SK-N-SH treated with all-trans-retinoic acid at 6 μM for 48 hours (cell line): ENCODE data around the gene ANKHD1.

Experiments used
- ATAC-seq: fragments of 200-7000 bp; cut with Tn5 transposase; 3 replicates; pipeline ENCODE4 v1.9.1; 2020; ENCODE audit warnings: mild to moderate bottlenecking, moderate library complexity
- BACH2 ChIP-seq: fragments of 250-450 bp; sonication (Bioruptor Pico); IDR thresholded peaks from 2 replicates; pipeline ENCODE4 v1.9.0; 2021; ENCODE audit warnings: mild to moderate bottlenecking, borderline replicate concordance
- CSDC2 ChIP-seq: fragments of 250-450 bp; sonication (Bioruptor Pico); IDR thresholded peaks from 2 replicates; pipeline ENCODE4 v1.5.0; 2020; ENCODE audit warnings: mild to moderate bottlenecking, moderate library complexity
- ESRRG ChIP-seq: fragments of 250-450 bp; sonication (Bioruptor Pico); IDR thresholded peaks from 2 replicates; pipeline ENCODE4 v1.6.1; 2021; ENCODE audit warnings: mild to moderate bottlenecking
- GLIS3 ChIP-seq: fragments of 250-450 bp; sonication (Bioruptor Pico); IDR thresholded peaks from 2 replicates; pipeline ENCODE4 v1.5.0; 2020; ENCODE audit warnings: mild to moderate bottlenecking, moderate library complexity
- OSR1 ChIP-seq: fragments of 250-450 bp; sonication (Bioruptor Pico); IDR thresholded peaks from 2 replicates; pipeline ENCODE4 v1.8.0; 2022; ENCODE audit warnings: moderate library complexity, mild to moderate bottlenecking, inconsistent platforms
- PPARA ChIP-seq: fragments of 250-450 bp; sonication (Bioruptor Pico); IDR thresholded peaks from 2 replicates; pipeline ENCODE4 v1.5.0; 2020; ENCODE audit warnings: mild to moderate bottlenecking, borderline replicate concordance
- RARB ChIP-seq: fragments of 250-450 bp; sonication (Bioruptor Pico); IDR thresholded peaks from 2 replicates; pipeline ENCODE4 v1.8.0; 2021; ENCODE audit warnings: mild to moderate bottlenecking, moderate library complexity
- SNAI2 ChIP-seq: fragments of 250-450 bp; sonication (Bioruptor Pico); IDR thresholded peaks from 2 replicates; pipeline ENCODE4 v1.5.0; 2020; ENCODE audit warnings: mild to moderate bottlenecking, moderate library complexity
- TCF4 ChIP-seq: fragments of 250-450 bp; sonication (Bioruptor Pico); IDR thresholded peaks from 2 replicates; pipeline ENCODE4 v1.8.0; 2021; ENCODE audit warnings: mild to moderate bottlenecking, moderate library complexity, borderline replicate concordance
- TOX ChIP-seq: fragments of 250-450 bp; sonication (Bioruptor Pico); IDR thresholded peaks from 2 replicates; pipeline ENCODE4 v1.8.0; 2021; ENCODE audit warnings: mild to moderate bottlenecking, moderate library complexity, borderline replicate concordance
- ZC3H10 ChIP-seq: fragments of 250-450 bp; sonication (Bioruptor Pico); IDR thresholded peaks from 2 replicates; pipeline ENCODE4 v1.5.1; 2021; ENCODE audit warnings: mild to moderate bottlenecking, moderate library complexity
- ZFP30 ChIP-seq: fragments of 450-650 bp; formaldehyde crosslinking; IDR thresholded peaks from 2 replicates; pipeline ENCODE4 v1.5.0; 2022; ENCODE audit warnings: mild to moderate bottlenecking, moderate library complexity
- ZNF565 ChIP-seq: fragments of 450-650 bp; formaldehyde crosslinking; conservative IDR thresholded peaks from 2 replicates; pipeline ENCODE4 v1.5.0; 2020; ENCODE audit warnings: low read depth, mild to moderate bottlenecking, moderate library complexity
- ZNF8 ChIP-seq: fragments of 450-650 bp; formaldehyde crosslinking; IDR thresholded peaks from 2 replicates; pipeline ENCODE4 v1.5.0; 2020; ENCODE audit warnings: mild to moderate bottlenecking, moderate library complexity
- TF ChIP-seq, protein P1 (sequence below): fragments of 250-450 bp; sonication (Bioruptor Pico); IDR thresholded peaks from 2 replicates; pipeline ENCODE4 v1.5.1; 2021; ENCODE audit warnings: mild to moderate bottlenecking, moderate library complexity
- TF ChIP-seq, protein P2 (sequence below): fragments of 250-450 bp; sonication (Bioruptor Pico); IDR thresholded peaks from 2 replicates; pipeline ENCODE4 v1.5.1; 2020; ENCODE audit warnings: low read depth, mild to moderate bottlenecking, moderate library complexity
- TF ChIP-seq, protein P3 (sequence below): fragments of 250-450 bp; sonication (Bioruptor Pico); IDR thresholded peaks from 2 replicates; pipeline ENCODE4 v1.8.0; 2020; ENCODE audit warnings: mild to moderate bottlenecking, moderate library complexity, borderline replicate concordance
- TF ChIP-seq, protein P4 (sequence below): fragments of 250-450 bp; sonication (Bioruptor Pico); IDR thresholded peaks from 2 replicates; pipeline ENCODE4 v1.8.0; 2021; ENCODE audit warnings: low read depth, mild to moderate bottlenecking, moderate library complexity, borderline replicate concordance

The ANKHD1 gene

DNA sequence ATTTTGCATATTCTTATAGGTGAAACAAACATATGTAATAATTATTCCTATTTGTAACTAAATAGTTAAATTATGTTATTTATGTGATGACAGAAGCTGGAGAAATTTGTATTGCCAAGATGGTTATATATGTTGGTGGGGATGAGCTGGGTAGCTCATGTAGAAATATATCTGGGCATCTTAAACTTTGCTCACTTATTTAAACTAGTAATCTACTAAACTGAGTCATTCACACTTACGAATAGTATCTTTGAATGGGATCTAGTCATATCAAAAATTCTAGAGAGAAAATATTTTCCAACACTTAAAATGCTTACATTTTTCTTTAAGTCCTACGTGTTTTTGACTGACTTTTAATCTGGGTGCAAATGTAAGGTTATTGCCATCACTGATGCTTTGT, 101.2 kb downstream of the ANKHD1 start (continued):
- TF ChIP-seq TOX (CRISPR knock-in tag): no peak

DNA sequence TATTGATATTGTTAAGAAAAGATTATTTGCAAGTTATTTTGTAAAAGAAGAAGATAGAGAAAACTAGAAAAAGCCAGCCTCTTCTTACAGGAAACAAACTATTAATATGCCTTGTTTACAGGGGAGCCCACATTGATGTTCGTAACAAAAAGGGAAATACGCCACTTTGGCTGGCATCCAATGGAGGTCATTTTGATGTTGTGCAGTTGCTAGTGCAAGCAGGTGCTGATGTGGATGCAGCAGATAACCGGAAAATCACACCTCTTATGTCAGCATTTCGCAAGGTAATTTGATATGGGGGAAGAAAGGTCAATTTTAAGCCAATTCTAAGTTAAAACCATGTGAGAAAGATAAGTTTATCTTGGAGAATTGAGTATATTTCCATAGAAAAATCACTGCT, 108.3 kb downstream of the ANKHD1 start:
- no peak for ATAC-seq

DNA sequence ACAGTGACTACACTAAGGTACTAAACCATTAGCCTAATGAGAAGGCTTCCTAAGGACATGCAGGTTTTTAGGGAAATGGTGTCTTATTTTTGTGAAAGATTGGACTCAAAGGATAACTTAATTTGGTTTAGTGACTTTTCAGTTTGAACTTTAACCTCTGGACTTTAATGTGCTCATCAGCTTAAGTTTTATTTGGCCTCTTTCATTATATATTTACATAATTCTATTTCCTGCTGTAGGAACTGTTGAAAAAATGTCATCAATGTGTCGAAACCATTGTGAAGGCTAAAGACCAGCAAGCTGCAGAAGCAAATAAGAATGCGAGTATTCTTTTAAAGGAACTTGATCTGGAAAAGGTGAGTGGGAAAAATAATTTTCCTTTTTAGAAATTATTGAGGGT, 111.5 kb downstream of the ANKHD1 start:
- TF ChIP-seq, protein P1, sequence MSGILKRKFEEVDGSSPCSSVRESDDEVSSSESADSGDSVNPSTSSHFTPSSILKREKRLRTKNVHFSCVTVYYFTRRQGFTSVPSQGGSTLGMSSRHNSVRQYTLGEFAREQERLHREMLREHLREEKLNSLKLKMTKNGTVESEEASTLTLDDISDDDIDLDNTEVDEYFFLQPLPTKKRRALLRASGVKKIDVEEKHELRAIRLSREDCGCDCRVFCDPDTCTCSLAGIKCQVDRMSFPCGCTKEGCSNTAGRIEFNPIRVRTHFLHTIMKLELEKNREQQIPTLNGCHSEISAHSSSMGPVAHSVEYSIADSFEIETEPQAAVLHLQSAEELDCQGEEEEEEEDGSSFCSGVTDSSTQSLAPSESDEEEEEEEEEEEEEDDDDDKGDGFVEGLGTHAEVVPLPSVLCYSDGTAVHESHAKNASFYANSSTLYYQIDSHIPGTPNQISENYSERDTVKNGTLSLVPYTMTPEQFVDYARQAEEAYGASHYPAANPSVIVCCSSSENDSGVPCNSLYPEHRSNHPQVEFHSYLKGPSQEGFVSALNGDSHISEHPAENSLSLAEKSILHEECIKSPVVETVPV (CRISPR knock-in tag): no peak
- no peak for ATAC-seq

More for the DNA sequence above, 108.3 kb downstream of the ANKHD1 start:
- TF ChIP-seq TCF4 (CRISPR knock-in tag): no peak
- TF ChIP-seq ZC3H10: no peak
- no peak for TF ChIP-seq TOX (CRISPR knock-in tag)
- TF ChIP-seq CSDC2 (CRISPR knock-in tag): no peak
- TF ChIP-seq, protein P2, sequence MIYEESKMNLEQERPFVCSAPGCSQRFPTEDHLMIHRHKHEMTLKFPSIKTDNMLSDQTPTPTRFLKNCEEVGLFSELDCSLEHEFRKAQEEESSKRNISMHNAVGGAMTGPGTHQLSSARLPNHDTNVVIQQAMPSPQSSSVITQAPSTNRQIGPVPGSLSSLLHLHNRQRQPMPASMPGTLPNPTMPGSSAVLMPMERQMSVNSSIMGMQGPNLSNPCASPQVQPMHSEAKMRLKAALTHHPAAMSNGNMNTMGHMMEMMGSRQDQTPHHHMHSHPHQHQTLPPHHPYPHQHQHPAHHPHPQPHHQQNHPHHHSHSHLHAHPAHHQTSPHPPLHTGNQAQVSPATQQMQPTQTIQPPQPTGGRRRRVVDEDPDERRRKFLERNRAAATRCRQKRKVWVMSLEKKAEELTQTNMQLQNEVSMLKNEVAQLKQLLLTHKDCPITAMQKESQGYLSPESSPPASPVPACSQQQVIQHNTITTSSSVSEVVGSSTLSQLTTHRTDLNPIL (CRISPR knock-in tag): no peak
- no peak for TF ChIP-seq PPARA
- TF ChIP-seq, all 23 proteins: peak for 0

DNA sequence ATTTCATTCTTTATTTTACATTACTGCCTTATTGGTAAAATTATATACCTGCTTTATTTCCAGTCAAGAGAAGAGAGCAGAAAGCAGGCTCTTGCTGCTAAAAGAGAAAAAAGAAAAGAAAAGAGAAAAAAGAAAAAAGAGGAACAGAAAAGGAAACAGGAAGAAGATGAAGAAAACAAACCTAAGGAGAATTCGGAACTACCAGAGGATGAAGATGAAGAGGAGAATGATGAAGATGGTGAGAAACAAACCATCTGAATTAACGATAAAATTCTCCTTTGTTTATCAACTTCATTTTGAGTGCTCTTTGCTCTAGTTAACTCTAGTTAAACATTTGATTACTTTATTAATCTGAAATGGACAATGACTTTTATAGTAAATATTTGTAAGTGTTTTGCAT, 122.4 kb downstream of the ANKHD1 start:
- no peak for ATAC-seq
- TF ChIP-seq, protein P3, sequence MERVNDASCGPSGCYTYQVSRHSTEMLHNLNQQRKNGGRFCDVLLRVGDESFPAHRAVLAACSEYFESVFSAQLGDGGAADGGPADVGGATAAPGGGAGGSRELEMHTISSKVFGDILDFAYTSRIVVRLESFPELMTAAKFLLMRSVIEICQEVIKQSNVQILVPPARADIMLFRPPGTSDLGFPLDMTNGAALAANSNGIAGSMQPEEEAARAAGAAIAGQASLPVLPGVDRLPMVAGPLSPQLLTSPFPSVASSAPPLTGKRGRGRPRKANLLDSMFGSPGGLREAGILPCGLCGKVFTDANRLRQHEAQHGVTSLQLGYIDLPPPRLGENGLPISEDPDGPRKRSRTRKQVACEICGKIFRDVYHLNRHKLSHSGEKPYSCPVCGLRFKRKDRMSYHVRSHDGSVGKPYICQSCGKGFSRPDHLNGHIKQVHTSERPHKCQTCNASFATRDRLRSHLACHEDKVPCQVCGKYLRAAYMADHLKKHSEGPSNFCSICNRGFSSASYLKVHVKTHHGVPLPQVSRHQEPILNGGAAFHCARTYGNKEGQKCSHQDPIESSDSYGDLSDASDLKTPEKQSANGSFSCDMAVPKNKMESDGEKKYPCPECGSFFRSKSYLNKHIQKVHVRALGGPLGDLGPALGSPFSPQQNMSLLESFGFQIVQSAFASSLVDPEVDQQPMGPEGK (CRISPR knock-in tag): no peak
- no peak for TF ChIP-seq ZNF8
- TF ChIP-seq SNAI2 (CRISPR knock-in tag): no peak
- no peak for TF ChIP-seq OSR1 (CRISPR knock-in tag)
- TF ChIP-seq PPARA: no peak
- TF ChIP-seq, protein P1 (CRISPR knock-in tag): no peak
- TF ChIP-seq, protein P2 (CRISPR knock-in tag): no peak
- TF ChIP-seq BACH2 (CRISPR knock-in tag): no peak
- no peak for TF ChIP-seq ZFP30 (CRISPR knock-in tag)

DNA sequence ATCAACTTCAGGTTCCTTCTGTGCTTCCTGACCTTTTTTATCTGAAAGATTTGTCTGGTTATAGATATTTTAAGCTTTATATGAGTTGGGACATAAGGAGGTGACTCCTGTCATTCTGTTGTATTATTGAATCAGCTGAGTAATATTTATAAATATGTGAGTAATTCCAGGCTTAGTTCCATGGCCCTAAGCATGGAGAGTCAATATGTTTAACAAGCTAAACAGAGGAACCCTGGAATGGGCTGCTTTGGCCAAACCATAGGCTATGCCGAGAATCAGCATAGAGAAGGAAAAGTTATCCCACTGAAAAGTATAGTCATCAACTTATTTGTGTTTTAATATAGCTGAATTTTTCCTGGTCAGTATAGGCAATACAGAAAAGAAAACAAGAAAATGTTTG, 138.6 kb downstream of the ANKHD1 start:
- TF ChIP-seq GLIS3 (CRISPR knock-in tag) (no peak), SNAI2 (CRISPR knock-in tag) (no peak), TOX (CRISPR knock-in tag) (no peak), ZNF565 (CRISPR knock-in tag) (no peak), ESRRG (CRISPR knock-in tag) (no peak), ZC3H10 (no peak), BACH2 (CRISPR knock-in tag) (no peak), RARB (CRISPR knock-in tag) (no peak)
- TF ChIP-seq, protein P4, sequence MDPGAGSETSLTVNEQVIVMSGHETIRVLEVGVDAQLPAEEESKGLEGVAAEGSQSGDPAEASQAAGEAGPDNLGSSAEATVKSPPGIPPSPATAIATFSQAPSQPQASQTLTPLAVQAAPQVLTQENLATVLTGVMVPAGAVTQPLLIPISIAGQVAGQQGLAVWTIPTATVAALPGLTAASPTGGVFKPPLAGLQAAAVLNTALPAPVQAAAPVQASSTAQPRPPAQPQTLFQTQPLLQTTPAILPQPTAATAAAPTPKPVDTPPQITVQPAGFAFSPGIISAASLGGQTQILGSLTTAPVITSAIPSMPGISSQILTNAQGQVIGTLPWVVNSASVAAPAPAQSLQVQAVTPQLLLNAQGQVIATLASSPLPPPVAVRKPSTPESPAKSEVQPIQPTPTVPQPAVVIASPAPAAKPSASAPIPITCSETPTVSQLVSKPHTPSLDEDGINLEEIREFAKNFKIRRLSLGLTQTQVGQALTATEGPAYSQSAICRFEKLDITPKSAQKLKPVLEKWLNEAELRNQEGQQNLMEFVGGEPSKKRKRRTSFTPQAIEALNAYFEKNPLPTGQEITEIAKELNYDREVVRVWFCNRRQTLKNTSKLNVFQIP (CRISPR knock-in tag): no peak
- TF ChIP-seq, protein P3 (CRISPR knock-in tag): no peak
- ATAC-seq: no peak
